HG03159 (cell line): ENCODE results near the gene SMKR1.
"Not testable (repeated sequence)": the region's sequence is repeated elsewhere in the genome, so short reads cannot be mapped to it uniquely, and the experiment has no call there.

Experiments
- ATAC-seq: cut with Tn5 transposase; IDR thresholded peaks from one replicate; pipeline ENCODE4 v1.9.1; 2021; ENCODE audit warnings: mild to moderate bottlenecking, moderate library complexity; ENCODE audit not compliant: unreplicated experiment

SMKR1 gene

GRCh38 chr7:129481376-129481775, 21.0 kb upstream of the SMKR1 start:
- not testable (repeated sequence) for ATAC-seq

GRCh38 chr7:129482781-129483180, 19.6 kb upstream of the SMKR1 start:
- ATAC-seq, result no peak

GRCh38 chr7:129489491-129489890, 12.8 kb upstream of the SMKR1 start:
- no peak for ATAC-seq

GRCh38 chr7:129492391-129492790, 9.9 kb upstream of the SMKR1 start:
- ATAC-seq, result no peak

- no peak for ATAC-seq
Observed at GRCh38 chr7:129493555-129493954, 8.8 kb upstream of the SMKR1 start.

- peak; percentile 80 for ATAC-seq
Observed at GRCh38 chr7:129494041-129494440, 8.3 kb upstream of the SMKR1 start.

GRCh38 chr7:129495987-129496386, 6.3 kb upstream of the SMKR1 start:
- ATAC-seq, result no peak

GRCh38 chr7:129496653-129497052, 5.7 kb upstream of the SMKR1 start:
- ATAC-seq, result no peak

GRCh38 chr7:129497156-129497555, 5.2 kb upstream of the SMKR1 start:
- no peak for ATAC-seq

- ATAC-seq, result no peak
Observed at GRCh38 chr7:129498021-129498420, 4.3 kb upstream of the SMKR1 start.

GRCh38 chr7:129499999-129500398, 2.3 kb upstream of the SMKR1 start:
- ATAC-seq, result no peak

GRCh38 chr7:129502708-129503685, 666 bp downstream of the SMKR1 start:
- no peak for ATAC-seq

- no peak for ATAC-seq
Observed at GRCh38 chr7:129503725-129504124, 1.4 kb downstream of the SMKR1 start.

- ATAC-seq, result no peak
Observed at GRCh38 chr7:129512192-129512591, 9.9 kb downstream of the SMKR1 start.

- no peak for ATAC-seq
Observed at GRCh38 chr7:129513546-129513945, 11.2 kb downstream of the SMKR1 start.

- no peak for ATAC-seq
Observed at GRCh38 chr7:129514683-129515082, 12.4 kb downstream of the SMKR1 start.

GRCh38 chr7:129515381-129515780, 13.1 kb downstream of the SMKR1 start:
- ATAC-seq, result no peak

GRCh38 chr7:129517931-129518330, 15.6 kb downstream of the SMKR1 start:
- no peak for ATAC-seq

- no peak for ATAC-seq
Observed at GRCh38 chr7:129519464-129519863, 17.1 kb downstream of the SMKR1 start.

- ATAC-seq, result no peak
Observed at GRCh38 chr7:129522088-129522970, 20.0 kb downstream of the SMKR1 start.

GRCh38 chr7:129522971-129523340, 20.6 kb downstream of the SMKR1 start:
- no peak for ATAC-seq

- no peak for ATAC-seq
Observed at GRCh38 chr7:129523924-129524323, 21.6 kb downstream of the SMKR1 start.
